HFFc6 (cell line): ENCODE measurements around the gene PTRH2. TPM values are rescaled to one million over a fixed set of nuclear protein-coding genes. Genes with fewer than 3 reads are reported as not detected.

ENCODE experiments used
- DNase-seq: peaks from one replicate; pipeline ENCODE4 v3.0.0-alpha.2; 2018
- H3K27ac Mint-ChIP-seq: 2 replicates; pipeline ENCODE4 v1.8.0; 2020; ENCODE audit warnings: mild to moderate bottlenecking, mixed read lengths
- H3K27me3 Mint-ChIP-seq: 2 replicates; pipeline ENCODE4 v1.8.0; 2021; ENCODE audit warnings: mild to moderate bottlenecking, moderate library complexity, mixed read lengths; ENCODE audit not compliant: insufficient read depth
- H3K36me3 Mint-ChIP-seq: 2 replicates; pipeline ENCODE4 v1.8.0; 2021; ENCODE audit warnings: low read depth, mixed read lengths
- H3K4me1 Mint-ChIP-seq: 2 replicates; pipeline ENCODE4 v1.8.0; 2020; ENCODE audit warnings: low read depth, mixed read lengths
- H3K4me3 Mint-ChIP-seq: 2 replicates; pipeline ENCODE4 v1.8.0; 2020; ENCODE audit warnings: mild to moderate bottlenecking, moderate library complexity, mixed read lengths
- H3K9me3 Mint-ChIP-seq: 2 replicates; pipeline ENCODE4 v1.8.0; 2020; ENCODE audit warnings: mild to moderate bottlenecking, mixed read lengths
- CTCF ChIP-seq: fragments of 200-600 bp; sonication (generic); IDR thresholded peaks from 2 replicates; pipeline ENCODE4 v1.5.0; 2021; ENCODE audit warnings: antibody characterized with exemption, mild to moderate bottlenecking
- total RNA-seq, 6 experiments: library from RNA; stranded (reverse); fragmentation: NEBNext Ultra II Directional; extraction: Animal tissue kit (Norgen Biotek cat#: 25700); gene quantifications; 2 replicates in 1 of 6; 3 replicates in 5 of 6; pipeline ENCODE4 v1.2.3, GENCODE V29; 2021

PTRH2 gene
- total RNA-seq, 6 experiments from 2014 or later, result 20.7 to 31.8 (median 23.0) TPM

- H3K36me3 Mint-ChIP-seq, result peaks cover 71% of the 10 kb centered on the region
- H3K9me3 Mint-ChIP-seq, result no peaks in the 10 kb centered on the region
- peaks cover 4% of the 10 kb centered on the region for H3K27me3 Mint-ChIP-seq
- 0 out of 2 replicates have a peak overlapping the region, but pooled peaks have one; percentile 16 for H3K27ac Mint-ChIP-seq
- TF ChIP-seq CTCF, result no peak
- H3K4me3 Mint-ChIP-seq, result no peak overlapping the region
- H3K4me1 Mint-ChIP-seq, result peaks cover 72% of the 10 kb centered on the region
- DNase-seq, result no peak
Measured at GRCh38 chr17:59683283-59683682, 23.9 kb downstream of the PTRH2 start.

- peak; percentile 21 for DNase-seq
- TF ChIP-seq CTCF, result no peak
- Mint-ChIP-seq H3K4me1 (peaks cover 81% of the 10 kb centered on the region), H3K4me3 (peak overlapping the region; percentile 36; the same call in 1 of the 2 replicates), H3K27me3 (peaks cover 4% of the 10 kb centered on the region), H3K27ac (peak overlapping the region; percentile 62), H3K36me3 (peaks cover 75% of the 10 kb centered on the region), H3K9me3 (no peaks in the 10 kb centered on the region)
Measured at GRCh38 chr17:59680314-59680713, 26.9 kb downstream of the PTRH2 start.

- H3K4me1 Mint-ChIP-seq, result peaks cover 84% of the 10 kb centered on the region
- no peak for TF ChIP-seq CTCF
- H3K36me3 Mint-ChIP-seq, result peaks cover 76% of the 10 kb centered on the region
- H3K4me3 Mint-ChIP-seq, result no peak overlapping the region
- peaks cover 1% of the 10 kb centered on the region for H3K27me3 Mint-ChIP-seq
- no peak for DNase-seq
- H3K9me3 Mint-ChIP-seq, result no peaks in the 10 kb centered on the region
- H3K27ac Mint-ChIP-seq, result peak overlapping the region; percentile 36; the same call in 1 of the 2 replicates
Measured at GRCh38 chr17:59678918-59679317, 28.3 kb downstream of the PTRH2 start.

- Mint-ChIP-seq H3K4me3 (no peak overlapping the region), H3K36me3 (peaks cover 69% of the 10 kb centered on the region), H3K27ac (peak overlapping the region; percentile 36; the same call in 1 of the 2 replicates), H3K27me3 (peaks cover 1% of the 10 kb centered on the region; the same call in 1 of the 2 replicates), H3K4me1 (peaks cover 82% of the 10 kb centered on the region), H3K9me3 (no peaks in the 10 kb centered on the region)
- no peak for TF ChIP-seq CTCF
- no peak for DNase-seq
Measured at GRCh38 chr17:59676716-59677115, 30.5 kb downstream of the PTRH2 start.

GRCh38 chr17:59675231-59675630 lies 32.0 kb downstream of the PTRH2 start:
- TF ChIP-seq CTCF, result no peak
- H3K9me3 Mint-ChIP-seq, result no peaks in the 10 kb centered on the region
- no peak overlapping the region for H3K4me3 Mint-ChIP-seq
- H3K27ac Mint-ChIP-seq, result no peak overlapping the region
- H3K36me3 Mint-ChIP-seq, result peaks cover 69% of the 10 kb centered on the region
- peaks cover 3% of the 10 kb centered on the region; the same call in 1 of the 2 replicates for H3K27me3 Mint-ChIP-seq
- peaks cover 87% of the 10 kb centered on the region for H3K4me1 Mint-ChIP-seq
- no peak for DNase-seq

GRCh38 chr17:59671386-59671785 lies 35.8 kb downstream of the PTRH2 start:
- Mint-ChIP-seq H3K27ac (peak overlapping the region; percentile 64), H3K27me3 (peaks cover 2% of the 10 kb centered on the region; the same call in 1 of the 2 replicates), H3K36me3 (peaks cover 53% of the 10 kb centered on the region), H3K4me3 (peak overlapping the region; percentile 38; the same call in 1 of the 2 replicates), H3K9me3 (no peaks in the 10 kb centered on the region), H3K4me1 (peaks cover 89% of the 10 kb centered on the region)
- DNase-seq, result no peak
- no peak for TF ChIP-seq CTCF
